OCI-LY1 (cell line): ENCODE results near the gene ZNFX1.

Experiments
- H2AFZ ChIP-seq: fragments of 200-600 bp; sonication (generic), shearing (Covaris generic); 2 replicates; pipeline ENCODE4 v1.6.0; 2014; ENCODE audit warnings: antibody characterized with exemption, mild to moderate bottlenecking, low read length
- H3F3A ChIP-seq: fragments of 200-600 bp; sonication (generic), shearing (Covaris generic); 2 replicates; pipeline ENCODE4 v1.6.0; 2014; ENCODE audit warnings: mild to moderate bottlenecking, antibody characterized with exemption, low read length, moderate library complexity; ENCODE audit not compliant: insufficient read depth
- H3K27ac ChIP-seq: fragments of 200-600 bp; sonication (generic); 2 replicates; pipeline ENCODE4 v1.5.1; 2014; ENCODE audit warnings: low read length, mixed run types, mild to moderate bottlenecking, low read depth; ENCODE audit not compliant: poor library complexity, severe bottlenecking
- H3K27me3 ChIP-seq: fragments of 200-600 bp; sonication (generic); 2 replicates; pipeline ENCODE4 v1.6.0; 2014; ENCODE audit warnings: antibody characterized with exemption, mild to moderate bottlenecking, low read length, moderate library complexity; ENCODE audit not compliant: insufficient read depth
- H3K36me3 ChIP-seq: fragments of 200-600 bp; sonication (generic); 2 replicates; pipeline ENCODE4 v1.6.1; 2014; ENCODE audit warnings: mild to moderate bottlenecking, antibody characterized with exemption, low read length, moderate library complexity, mixed read lengths; ENCODE audit not compliant: insufficient read depth
- H3K4me1 ChIP-seq: fragments of 200-600 bp; sonication (generic); 2 replicates; pipeline ENCODE4 v1.5.1; 2014; ENCODE audit warnings: mild to moderate bottlenecking, low read length, moderate library complexity; ENCODE audit not compliant: insufficient read depth, severe bottlenecking
- H3K4me2 ChIP-seq: fragments of 200-600 bp; sonication (generic), shearing (Covaris generic); 2 replicates; pipeline ENCODE4 v1.6.1; 2014; ENCODE audit warnings: low read length
- H3K4me3 ChIP-seq: fragments of 200-600 bp; sonication (generic); 2 replicates; pipeline ENCODE4 v1.5.1; 2014; ENCODE audit warnings: low read length, low read depth, mild to moderate bottlenecking, mixed read lengths; ENCODE audit not compliant: poor library complexity, severe bottlenecking
- H3K79me2 ChIP-seq: fragments of 200-600 bp; shearing (Covaris generic); 2 replicates; pipeline ENCODE4 v1.6.1; 2016; ENCODE audit warnings: mixed run types, low read length, mixed read lengths; ENCODE audit not compliant: insufficient read depth
- H3K9ac ChIP-seq: fragments of 200-600 bp; sonication (generic), shearing (Covaris generic); 2 replicates; pipeline ENCODE4 v1.6.1; 2014; ENCODE audit warnings: mild to moderate bottlenecking, low read length, mixed read lengths
- H3K9me2 ChIP-seq: fragments of 200-600 bp; sonication (generic), shearing (Covaris generic); 2 replicates; pipeline ENCODE4 v1.6.1; 2014; ENCODE audit warnings: low read depth, mild to moderate bottlenecking, low read length, mixed read lengths
- H3K9me3 ChIP-seq: fragments of 200-600 bp; shearing (Covaris generic); 2 replicates; pipeline ENCODE4 v1.6.1; 2014; ENCODE audit warnings: low read length, mixed read lengths
- H4K20me1 ChIP-seq: fragments of 200-600 bp; sonication (generic), shearing (Covaris generic); 2 replicates; pipeline ENCODE4 v1.6.0; 2016; ENCODE audit warnings: mild to moderate bottlenecking, low read length; ENCODE audit not compliant: insufficient read depth
- CTCF ChIP-seq: fragments of 200-600 bp; sonication (generic), shearing (Covaris generic); IDR thresholded peaks from 2 replicates; pipeline ENCODE4 v1.5.1; 2017; ENCODE audit warnings: mild to moderate bottlenecking, antibody characterized with exemption, low read length, moderate library complexity, mixed read lengths
- EZH2 ChIP-seq: fragments of 200-600 bp; sonication (generic), shearing (Covaris generic); IDR thresholded peaks from 2 replicates; pipeline ENCODE4 v1.8.0; 2017; ENCODE audit warnings: borderline replicate concordance, mixed run types, mild to moderate bottlenecking, antibody characterized with exemption, low read length, moderate library complexity, mixed read lengths

ZNFX1 gene

GRCh38 chr20:49277786-49278035 lies 146 bp downstream of the ZNFX1 start:
- peak overlapping the region; percentile 100 for H3K9ac ChIP-seq
- H3K4me3 ChIP-seq, result peak overlapping the region; percentile 100
- peaks cover 64% of the 10 kb centered on the region for H3K36me3 ChIP-seq
- H3K27me3 ChIP-seq, result no peaks in the 10 kb centered on the region
- H3F3A ChIP-seq, result no peaks in the 10 kb centered on the region
- H4K20me1 ChIP-seq, result no peaks in the 10 kb centered on the region
- H3K9me3 ChIP-seq, result peaks cover 11% of the 10 kb centered on the region
- peaks cover 51% of the 10 kb centered on the region for H3K4me1 ChIP-seq
- peaks cover 46% of the 10 kb centered on the region for H3K79me2 ChIP-seq
- no peak overlapping the region for H2AFZ ChIP-seq
- peak overlapping the region; percentile 66 for H3K27ac ChIP-seq
- H3K4me2 ChIP-seq, result peak overlapping the region; percentile 91
- H3K9me2 ChIP-seq, result no peaks in the 10 kb centered on the region
- no peak for TF ChIP-seq CTCF
- TF ChIP-seq EZH2, result no peak

DNA sequence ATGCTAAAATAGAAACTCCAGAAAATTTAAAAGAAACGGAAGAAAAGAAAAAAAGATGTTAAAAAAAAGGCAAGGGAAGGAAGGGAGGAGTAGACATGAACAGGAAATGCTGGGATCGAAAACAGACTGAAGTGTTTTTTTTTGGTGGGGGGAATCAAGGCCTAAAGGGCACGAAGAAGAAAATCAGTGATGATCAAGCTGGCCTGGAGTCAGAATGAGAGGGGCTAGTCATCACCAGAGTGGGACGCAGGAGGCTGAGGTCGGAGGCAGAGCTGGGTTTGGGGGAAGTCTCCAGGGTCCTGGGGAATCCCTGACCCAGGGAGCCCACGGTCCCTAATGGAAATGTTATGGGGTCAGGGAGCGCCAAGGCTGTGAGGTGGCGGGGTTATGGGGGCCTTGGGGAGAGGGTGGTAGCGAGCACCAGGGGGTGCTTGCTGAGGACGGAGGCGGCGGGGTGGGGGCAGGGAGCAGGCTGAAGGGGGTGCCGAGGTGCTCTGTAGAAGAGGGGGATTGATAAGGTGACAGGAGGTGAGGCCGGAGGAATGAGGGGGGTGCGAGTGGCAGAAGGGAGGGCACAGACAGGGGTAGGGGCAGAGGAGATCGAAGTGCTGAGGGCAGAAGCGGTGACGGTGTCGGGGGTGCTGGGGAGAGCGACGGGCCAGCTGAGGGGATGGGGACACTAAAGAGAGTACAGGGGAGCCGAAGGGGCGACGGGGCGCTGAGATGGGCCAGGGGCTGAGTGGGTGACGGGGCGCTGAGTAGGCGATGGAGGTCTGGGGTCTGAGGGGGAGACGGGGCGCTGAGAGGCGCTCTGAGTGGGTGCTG lies 684 bp downstream of the ZNFX1 start:
- Histone ChIP-seq H4K20me1 (no peaks in the 10 kb centered on the region), H3K4me1 (peaks cover 46% of the 10 kb centered on the region), H3K4me3 (peak overlapping the region; percentile 100), H3K4me2 (peak overlapping the region; percentile 91), H3K27ac (peak overlapping the region; percentile 66), H3K9me2 (no peaks in the 10 kb centered on the region), H3F3A (no peaks in the 10 kb centered on the region), H3K9ac (peak overlapping the region; percentile 100), H3K79me2 (peaks cover 42% of the 10 kb centered on the region), H2AFZ (no peak overlapping the region), H3K9me3 (peaks cover 11% of the 10 kb centered on the region), H3K36me3 (peaks cover 63% of the 10 kb centered on the region), H3K27me3 (no peaks in the 10 kb centered on the region)
- TF ChIP-seq EZH2 (no peak), CTCF (no peak)

DNA sequence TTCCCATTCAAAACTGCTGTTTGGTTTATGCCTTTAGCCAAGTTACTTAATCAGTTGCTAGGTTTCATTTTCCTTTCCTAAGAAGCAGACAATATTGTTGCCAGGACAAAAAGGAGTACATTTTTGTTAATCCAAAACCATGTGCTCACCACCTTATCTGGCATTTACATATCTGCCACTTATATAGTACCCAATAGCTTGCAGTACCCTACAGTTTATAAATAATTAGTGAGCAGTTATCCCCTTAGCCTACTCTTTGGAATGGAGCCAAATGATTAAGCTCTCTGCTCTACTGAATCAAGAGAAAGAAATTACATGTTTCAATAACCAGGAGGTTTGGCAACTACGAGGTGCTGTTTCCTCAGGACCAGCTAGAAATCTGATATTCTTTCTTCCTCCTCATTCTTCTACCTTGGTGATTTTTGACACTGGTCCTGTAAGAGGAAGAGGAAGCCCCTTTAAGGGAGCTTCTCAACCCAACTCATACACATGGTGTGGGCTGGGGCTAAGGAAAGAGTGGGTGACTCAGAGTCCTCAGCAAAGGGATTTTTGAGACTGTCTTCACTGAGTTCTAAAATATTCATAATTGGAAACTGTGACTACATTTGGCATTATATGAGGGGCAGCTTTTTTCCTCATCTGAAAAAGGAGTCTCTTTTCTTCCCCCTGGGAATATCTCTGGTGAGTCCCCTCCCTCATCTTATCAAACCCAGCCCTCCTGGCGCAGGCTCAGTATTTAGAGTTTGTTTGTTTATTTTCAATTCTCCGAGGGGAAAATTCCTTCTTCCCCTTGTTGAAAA lies 1.5 kb downstream of the ZNFX1 start:
- Histone ChIP-seq H3K27me3 (no peaks in the 10 kb centered on the region), H3K4me3 (peak overlapping the region; percentile 100), H3K9ac (peak overlapping the region; percentile 100), H3K9me2 (no peaks in the 10 kb centered on the region), H3K9me3 (peaks cover 9% of the 10 kb centered on the region), H3F3A (no peaks in the 10 kb centered on the region), H4K20me1 (no peaks in the 10 kb centered on the region), H3K4me2 (peak overlapping the region; percentile 91), H3K36me3 (peaks cover 61% of the 10 kb centered on the region), H3K79me2 (peaks cover 35% of the 10 kb centered on the region), H3K27ac (peak overlapping the region; percentile 66), H2AFZ (no peak overlapping the region), H3K4me1 (peaks cover 37% of the 10 kb centered on the region)
- TF ChIP-seq EZH2 (no peak), CTCF (no peak)
